Measurements from ENCODE around the gene HLA-DMA.

The HLA-DMA gene

DNA sequence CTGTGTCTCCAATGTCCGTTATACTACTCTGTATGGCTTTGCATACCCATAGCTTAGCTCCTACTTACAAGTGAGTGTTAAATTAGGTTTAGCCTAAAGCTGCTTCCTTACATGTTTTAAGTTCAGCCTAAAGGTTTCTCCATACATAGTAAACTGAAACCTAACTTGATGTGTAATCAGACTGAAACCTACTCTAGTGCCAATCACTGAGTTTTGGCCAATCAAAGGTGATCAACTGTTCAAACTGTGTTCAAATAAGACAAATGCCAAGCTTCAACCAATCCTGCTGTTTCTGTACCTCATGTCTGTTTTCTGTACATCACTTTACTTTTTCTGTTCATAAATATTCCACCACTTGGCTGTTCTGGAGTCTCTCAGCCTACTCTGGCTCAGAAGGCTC, 36.5 kb upstream of the HLA-DMA start:
- no peak for DNase-seq (ENCODE audit: low read depth)
- TF ChIP-seq CTCF (IDR thresholded peaks at IDR 0.05; ENCODE audit: low read depth, low read length, missing control alignments) = no peak
- H3K4me3 ChIP-seq (ENCODE audit: low read depth, low read length) = no peak overlapping the region

- DNase-seq (ENCODE audit: low read depth) = peak; percentile 78
- no peak overlapping the region for H3K4me3 ChIP-seq (ENCODE audit: low read depth, low read length)
- TF ChIP-seq CTCF (IDR thresholded peaks at IDR 0.05; ENCODE audit: low read depth, low read length, missing control alignments) = peak; percentile 92
Observed at GRCh38 chr6:32984622-32985389, 31.9 kb upstream of the HLA-DMA start.

DNA sequence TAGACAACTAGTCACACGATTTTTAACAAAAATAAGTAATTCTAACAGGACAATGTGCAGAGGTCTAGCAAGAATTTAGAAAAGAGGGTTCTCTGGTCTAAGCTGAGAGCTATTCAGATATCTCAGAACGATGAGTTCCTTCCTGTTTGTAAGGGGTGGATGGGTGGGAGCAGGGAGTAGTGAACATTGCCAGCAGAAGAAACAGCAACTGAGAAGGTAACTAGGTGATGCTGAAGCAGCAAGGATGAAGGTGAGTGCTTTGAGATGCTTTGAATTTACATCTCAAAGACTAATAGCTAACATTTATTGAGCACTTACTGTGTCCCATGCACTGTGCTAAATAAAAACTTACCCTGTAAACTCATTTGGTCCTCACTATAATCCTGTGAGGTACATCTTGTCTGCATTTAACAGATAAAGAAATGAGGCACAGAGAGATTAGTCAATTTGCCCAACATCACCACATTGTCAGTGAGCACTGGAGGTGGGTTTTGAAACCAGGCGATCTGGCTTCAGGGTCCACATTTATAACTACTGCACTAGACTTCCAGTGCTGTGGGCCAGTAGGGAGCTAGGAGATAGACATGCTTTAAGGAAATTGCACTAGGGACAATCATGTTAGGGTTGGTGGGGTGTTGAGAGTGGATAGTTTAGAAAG, 31.2 kb upstream of the HLA-DMA start:
- no peak for DNase-seq (ENCODE audit: low read depth)
- no peak for TF ChIP-seq CTCF (IDR thresholded peaks at IDR 0.05; ENCODE audit: low read depth, low read length, missing control alignments)

DNA sequence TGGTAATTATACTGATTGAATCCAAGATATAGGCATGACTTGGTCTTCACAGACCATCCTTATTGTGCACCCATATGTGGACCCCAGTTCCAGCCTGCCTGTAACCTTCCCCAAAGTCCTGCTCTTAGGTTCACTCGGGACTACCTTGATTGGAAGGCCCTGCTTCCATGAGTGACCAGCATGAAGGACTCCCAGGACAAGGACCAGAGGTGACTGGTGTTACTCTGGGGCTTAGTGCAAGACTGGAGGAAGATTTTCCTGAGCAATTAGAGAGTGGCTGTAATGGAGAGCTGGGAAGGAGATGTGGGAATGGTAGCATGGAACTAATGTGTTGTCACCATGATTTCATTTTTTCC, 30.6 kb upstream of the HLA-DMA start:
- DNase-seq (ENCODE audit: low read depth) = no peak
- H3K4me3 ChIP-seq (ENCODE audit: low read depth, low read length) = no peak overlapping the region
- TF ChIP-seq CTCF (IDR thresholded peaks at IDR 0.05; ENCODE audit: low read depth, low read length, missing control alignments) = no peak

More for the DNA sequence above, 31.2 kb upstream of the HLA-DMA start:
- no peak overlapping the region for H3K4me3 ChIP-seq (ENCODE audit: low read depth, low read length)

- TF ChIP-seq CTCF (IDR thresholded peaks at IDR 0.05; ENCODE audit: low read depth, low read length, missing control alignments) = no peak
- H3K4me3 ChIP-seq (ENCODE audit: low read depth, low read length) = no peak overlapping the region
- DNase-seq (ENCODE audit: low read depth) = no peak
Observed at GRCh38 chr6:32982702-32983492, 30.0 kb upstream of the HLA-DMA start.

DNA sequence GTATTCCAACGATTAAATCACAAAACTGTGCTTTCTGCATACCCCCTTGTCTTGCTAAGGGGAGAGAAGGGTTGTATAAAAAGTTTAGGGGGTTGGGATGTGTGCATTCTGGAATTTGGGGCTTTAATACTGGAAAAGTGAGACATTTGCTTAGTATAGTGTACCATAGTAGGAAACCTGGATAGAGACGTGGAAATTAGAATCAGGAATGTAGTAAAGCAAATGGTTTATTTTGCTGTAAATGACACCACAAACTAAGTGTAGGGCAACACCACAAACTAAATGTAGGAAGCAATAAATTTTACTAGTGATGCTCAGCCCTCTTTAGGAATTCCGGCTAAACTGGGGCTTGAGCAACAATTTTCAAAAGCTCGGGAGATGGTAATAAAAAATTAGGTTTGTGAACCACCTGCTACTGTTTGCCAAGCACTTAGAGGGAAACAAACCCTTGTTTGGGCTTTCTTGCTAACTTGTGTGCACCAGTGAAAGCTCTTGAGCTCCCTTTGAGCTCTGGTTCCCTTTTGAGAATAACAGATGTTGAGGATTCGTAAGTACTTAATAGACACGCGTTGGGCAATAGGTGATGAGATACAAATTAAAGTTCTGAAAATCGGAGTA, 29.3 kb upstream of the HLA-DMA start:
- TF ChIP-seq CTCF (IDR thresholded peaks at IDR 0.05; ENCODE audit: low read depth, low read length, missing control alignments) = no peak
- H3K4me3 ChIP-seq (ENCODE audit: low read depth, low read length) = no peak overlapping the region
- no peak for DNase-seq (ENCODE audit: low read depth)
